WTC11 (cell line): ENCODE data around the gene C1orf174. TPM values are rescaled to one million over a fixed set of nuclear protein-coding genes. Genes with fewer than 3 reads are reported as not detected.

ENCODE experiments used
- ATAC-seq: fragments of 200-7000 bp; cut with Tn5 transposase; 2 replicates; pipeline ENCODE4 v1.10.0; 2021; ENCODE audit warnings: mild to moderate bottlenecking, moderate library complexity
- CTCF ChIA-PET: fragments of 300-600 bp; sonication (Branson Sonifier 250); formaldehyde crosslinking; loops from one replicate; lab custom pipeline; 2021; ENCODE audit warnings: antibody characterized with exemption; lab: Charles Lee
- POLR2A ChIA-PET: fragments of 350-600 bp; sonication (Branson Sonifier 250); formaldehyde crosslinking; loops from one replicate; lab custom pipeline; 2021; ENCODE audit warnings: antibody characterized with exemption; lab: Charles Lee
- DNase-seq: peaks from one replicate; pipeline ENCODE4 v3.0.0; 2021; ENCODE audit warnings: low spot score
- H3K27ac Mint-ChIP-seq: 2 replicates; pipeline ENCODE4 v1.8.0; 2021; ENCODE audit warnings: mixed read lengths
- H3K27me3 Mint-ChIP-seq: 2 replicates; pipeline ENCODE4 v1.8.0; 2021; ENCODE audit warnings: low read depth, mild to moderate bottlenecking, moderate library complexity, mixed read lengths
- H3K36me3 Mint-ChIP-seq: 2 replicates; pipeline ENCODE4 v1.8.0; 2021; ENCODE audit warnings: mixed read lengths
- H3K4me1 Mint-ChIP-seq: 2 replicates; pipeline ENCODE4 v1.8.0; 2022; ENCODE audit warnings: mixed read lengths
- H3K4me3 Mint-ChIP-seq: 2 replicates; pipeline ENCODE4 v1.8.0; 2021; ENCODE audit warnings: mild to moderate bottlenecking, moderate library complexity, mixed read lengths
- H3K9me3 Mint-ChIP-seq: 2 replicates; pipeline ENCODE4 v1.8.0; 2021; ENCODE audit warnings: mixed read lengths
- ATF1 ChIP-seq: sonication (generic); formaldehyde crosslinking; IDR thresholded peaks from 2 replicates; pipeline ENCODE4 v1.8.1; 2023; ENCODE audit warnings: mild to moderate bottlenecking, moderate library complexity, missing genetic modification reagents
- CDX4 ChIP-seq: fragments of 250-450 bp; sonication (Bioruptor Pico); IDR thresholded peaks from 2 replicates; pipeline ENCODE4 v1.9.0; 2021; ENCODE audit warnings: moderate library complexity, mild to moderate bottlenecking, inconsistent platforms, borderline replicate concordance
- CREM ChIP-seq: sonication (generic); formaldehyde crosslinking; IDR thresholded peaks from 2 replicates; pipeline ENCODE4 v1.8.1; 2022; ENCODE audit warnings: mild to moderate bottlenecking, missing genetic modification reagents, moderate library complexity
- EMX1 ChIP-seq: fragments of 250-450 bp; sonication (Bioruptor Pico); IDR thresholded peaks from 2 replicates; pipeline ENCODE4 v1.8.0; 2021; ENCODE audit warnings: mild to moderate bottlenecking
- FOXK1 ChIP-seq: sonication (generic); formaldehyde crosslinking; IDR thresholded peaks from 2 replicates; pipeline ENCODE4 v1.8.0; 2022; ENCODE audit warnings: mild to moderate bottlenecking, moderate library complexity, missing genetic modification reagents
- FOXP1 ChIP-seq: sonication (generic); formaldehyde crosslinking; IDR thresholded peaks from 2 replicates; pipeline ENCODE4 v1.8.0; 2022; ENCODE audit warnings: missing genetic modification reagents, mild to moderate bottlenecking, moderate library complexity, borderline replicate concordance
- JUN ChIP-seq: sonication (generic); formaldehyde crosslinking; IDR thresholded peaks from 2 replicates; pipeline ENCODE4 v1.8.0; 2023; ENCODE audit warnings: mild to moderate bottlenecking, missing genetic modification reagents
- OVOL2 ChIP-seq: fragments of 250-450 bp; sonication (Bioruptor Pico); IDR thresholded peaks from 2 replicates; pipeline ENCODE4 v1.9.0; 2021; ENCODE audit warnings: mild to moderate bottlenecking, borderline replicate concordance
- PRDM15 ChIP-seq: sonication (generic); formaldehyde crosslinking; IDR thresholded peaks from 2 replicates; pipeline ENCODE4 v1.8.0; 2022; ENCODE audit warnings: missing genetic modification reagents
- SMAD4 ChIP-seq: sonication (generic); formaldehyde crosslinking; IDR thresholded peaks from 2 replicates; pipeline ENCODE4 v1.8.0; 2022; ENCODE audit warnings: mild to moderate bottlenecking, missing genetic modification reagents
- SOX15 ChIP-seq: fragments of 250-450 bp; sonication (Bioruptor Pico); IDR thresholded peaks from 2 replicates; pipeline ENCODE4 v1.9.0; 2021; ENCODE audit warnings: mild to moderate bottlenecking
- TP53 ChIP-seq: sonication (generic); formaldehyde crosslinking; IDR thresholded peaks from 2 replicates; pipeline ENCODE4 v1.8.1; 2023; ENCODE audit warnings: mild to moderate bottlenecking, missing genetic modification reagents
- ZNF121 ChIP-seq: sonication (generic); formaldehyde crosslinking; IDR thresholded peaks from 2 replicates; pipeline ENCODE4 v1.8.0; 2023; ENCODE audit warnings: missing genetic modification reagents
- ZNF317 ChIP-seq: sonication (generic); formaldehyde crosslinking; IDR thresholded peaks from 2 replicates; pipeline ENCODE4 v1.8.1; 2023; ENCODE audit warnings: low read depth, mild to moderate bottlenecking, moderate library complexity, missing genetic modification reagents, borderline replicate concordance
- ZNF671 ChIP-seq: fragments of 250-450 bp; sonication (Bioruptor Pico); IDR thresholded peaks from 2 replicates; pipeline ENCODE4 v1.8.0; 2021; ENCODE audit warnings: mild to moderate bottlenecking
- total RNA-seq: library from RNA; stranded (reverse); gene quantifications from 3 replicates; pipeline ENCODE4 v1.2.3, GENCODE V29; 2021

The C1orf174 gene
- total RNA-seq, 1 experiment from 2014 or later, result 24.2 TPM

GRCh38 chr1:3869751-3870301 lies 30.2 kb downstream of the C1orf174 start:
- CTCF ChIA-PET, result interaction anchor here (1.7 kb wide), 1 partner anchor 30 kb away, joined by 4 read pairs; the partner anchor contains the start of gene C1orf174
- no peak overlapping the region for H3K27ac Mint-ChIP-seq
- peaks cover 43% of the 10 kb centered on the region for H3K36me3 Mint-ChIP-seq
- H3K4me3 Mint-ChIP-seq, result no peak overlapping the region
- POLR2A ChIA-PET, result interaction anchor here (1.0 kb wide), 1 partner anchor 12 kb away, joined by 3 read pairs; no protein-coding TSS in a partner anchor
- H3K4me1 Mint-ChIP-seq, result no peaks in the 10 kb centered on the region
- H3K9me3 Mint-ChIP-seq, result peaks cover 11% of the 10 kb centered on the region
- no peak for TF ChIP-seq ZNF671 (CRISPR knock-in tag)
- TF ChIP-seq ZNF121 (CRISPR knock-in tag), result no peak
- DNase-seq (no peak), ATAC-seq (no peak; the same call in 1 of the 2 replicates)
- no peaks in the 10 kb centered on the region for H3K27me3 Mint-ChIP-seq

- TF ChIP-seq SOX15 (CRISPR knock-in tag) (no peak), ZNF317 (CRISPR knock-in tag) (no peak), JUN (no peak), ATF1 (CRISPR knock-in tag) (no peak), CREM (no peak), FOXP1 (no peak), PRDM15 (CRISPR knock-in tag) (no peak), SMAD4 (CRISPR knock-in tag) (no peak), OVOL2 (CRISPR knock-in tag) (no peak), EMX1 (no peak), TP53 (CRISPR knock-in tag) (no peak), FOXK1 (no peak)
- H3K4me3 Mint-ChIP-seq, result no peak overlapping the region
- ChIA-PET POLR2A (no interaction called here), CTCF (no interaction called here)
- H3K9me3 Mint-ChIP-seq, result peaks cover 11% of the 10 kb centered on the region
- no peaks in the 10 kb centered on the region for H3K27me3 Mint-ChIP-seq
- peaks cover 35% of the 10 kb centered on the region for H3K36me3 Mint-ChIP-seq
- no peaks in the 10 kb centered on the region for H3K4me1 Mint-ChIP-seq
- ATAC-seq, result no peak
- no peak for DNase-seq
- no peak overlapping the region for H3K27ac Mint-ChIP-seq
Measured at GRCh38 chr1:3868464-3869006, 31.5 kb downstream of the C1orf174 start.

- peaks cover 11% of the 10 kb centered on the region for H3K9me3 Mint-ChIP-seq
- H3K4me3 Mint-ChIP-seq, result no peak overlapping the region
- TF ChIP-seq CDX4 (CRISPR knock-in tag) (no peak), PRDM15 (CRISPR knock-in tag) (0 out of 2 replicates have a peak, but pooled peaks have one; percentile 28)
- ATAC-seq, result no peak
- ChIA-PET CTCF (no interaction called here), POLR2A (no interaction called here)
- H3K4me1 Mint-ChIP-seq, result no peaks in the 10 kb centered on the region
- no peaks in the 10 kb centered on the region for H3K27me3 Mint-ChIP-seq
- no peak overlapping the region for H3K27ac Mint-ChIP-seq
- H3K36me3 Mint-ChIP-seq, result peaks cover 23% of the 10 kb centered on the region
- DNase-seq, result no peak
Measured at GRCh38 chr1:3865606-3866160, 34.4 kb downstream of the C1orf174 start.
